Esophagus squamous epithelium (tissue), 5 donors: Measurements from ENCODE around the gene DCDC2C. TPM values are rescaled to one million over a fixed set of nuclear protein-coding genes. Genes with fewer than 3 reads are reported as not detected.

Experiments used
- DNase-seq: peaks from one replicate; lab custom pipeline; 2025; lab: John Stamatoyannopoulos, UW
- H3K27ac ChIP-seq, 4 donors: fragments of 200-600 bp; sonication (generic); one replicate each; pipeline ENCODE4 v1.5.1; 2016 to 2019; ENCODE audit warnings: mild to moderate bottlenecking in 1 of 4
- H3K27me3 ChIP-seq, 4 donors: fragments of 200-600 bp; sonication (generic); 1 replicate in 3 of 4; 2 replicates in 1 of 4; pipeline versions ENCODE4 v1.5.1 to v1.6.0; 2017 to 2021; ENCODE audit warnings: antibody characterized with exemption in 1 of 4
- H3K36me3 ChIP-seq, 3 donors: fragments of 200-600 bp; sonication (generic); one replicate each; pipeline ENCODE4 v1.5.1; 2016 to 2019
- H3K4me1 ChIP-seq, 3 donors: fragments of 200-600 bp; sonication (generic); one replicate each; pipeline ENCODE4 v1.5.1; 2017 to 2019
- H3K4me3 ChIP-seq, 4 donors: fragments of 200-600 bp; sonication (generic); 1 replicate in 3 of 4; 2 replicates in 1 of 4; pipeline ENCODE4 v1.5.1; 2016 to 2019; ENCODE audit warnings: mild to moderate bottlenecking in 2 of 4, moderate library complexity in 1 of 4
- H3K9me3 ChIP-seq, 3 donors: fragments of 200-600 bp; sonication (generic); one replicate each; pipeline ENCODE4 v1.5.1; 2016 to 2019
- CTCF ChIP-seq, 6 experiments: fragments of 450-650 bp in 4 of 6; fragments of 200-600 bp in 2 of 6; sonication (generic) in 2 of 6; IDR thresholded peaks; one replicate each; pipeline ENCODE4 v1.5.1; 2016 to 2019; ENCODE audit warnings: antibody characterized with exemption in 6 of 6, mild to moderate bottlenecking in 4 of 6, moderate library complexity in 4 of 6
- POLR2A ChIP-seq, 4 donors: fragments of 450-650 bp; IDR thresholded peaks; one replicate each; pipeline ENCODE4 v1.6.1; 2017; ENCODE audit warnings: antibody characterized with exemption in 4 of 4, mild to moderate bottlenecking in 4 of 4, moderate library complexity in 3 of 4
- WGBS, 2 donors: methylation state at CpG; one replicate each; pipeline ENCODE4 v1.1.5; 2018; 5-methylcytosine and 5-hydroxymethylcytosine counted together
- intact Hi-C: fragments of 100-400 bp; cut with DNase I; formaldehyde crosslinking; loops from one replicate; pipeline ENCODE4 v1.15.0; 2022
- total RNA-seq, 4 donors: library from RNA; depleted of rRNA; stranded (reverse); fragments of >200 nt; gene quantifications; one replicate each; pipeline ENCODE4 v1.1.0, GENCODE V29; 2016
- donor health status: DM: yes; HTN: yes; CAD: no.

DCDC2C gene
- total RNA-seq, 4 donors from 2014 or later = not detected

GRCh38 chr2:3674066-3674845 lies 29.1 kb upstream of the DCDC2C start:
- no peak for DNase-seq
- peaks cover 0 to 19% (median 0%) of the 10 kb centered on the region in 4 donors for H3K27me3 ChIP-seq
- no peaks in the 10 kb centered on the region for H3K4me1 ChIP-seq
- intact Hi-C loops = no loop called here
- no peaks in the 10 kb centered on the region for H3K9me3 ChIP-seq
- WGBS, 2 donors = 84 to 87% methylated on average over 9 of the region's 9 CpGs
- no peak overlapping the region for H3K27ac ChIP-seq
- TF ChIP-seq CTCF (IDR thresholded peaks at IDR 0.05) (no peak), POLR2A (IDR thresholded peaks at IDR 0.05) (no peak)
- H3K36me3 ChIP-seq = no peaks in the 10 kb centered on the region
- H3K4me3 ChIP-seq = no peak overlapping the region

GRCh38 chr2:3675687-3676086 lies 27.7 kb upstream of the DCDC2C start:
- Histone ChIP-seq H3K36me3 (no peaks in the 10 kb centered on the region), H3K4me1 (no peaks in the 10 kb centered on the region), H3K4me3 (no peak overlapping the region), H3K27me3 (peaks cover 0 to 10% (median 0%) of the 10 kb centered on the region in 4 donors), H3K9me3 (no peaks in the 10 kb centered on the region), H3K27ac (no peak overlapping the region)
- intact Hi-C loops = no loop called here
- WGBS, 2 donors = 87 to 90% methylated on average over 3 to 4 of the region's 4 CpGs
- DNase-seq = no peak
- no peak for TF ChIP-seq CTCF (IDR thresholded peaks at IDR 0.05)
- no peak for TF ChIP-seq POLR2A (IDR thresholded peaks at IDR 0.05)

- H3K9me3 ChIP-seq = no peaks in the 10 kb centered on the region
- TF ChIP-seq CTCF (IDR thresholded peaks at IDR 0.05) (no peak), POLR2A (IDR thresholded peaks at IDR 0.05) (no peak)
- 74 to 90% methylated on average over 4 to 6 of the region's 9 CpGs for WGBS, 2 donors
- H3K36me3 ChIP-seq = no peaks in the 10 kb centered on the region
- no peak for DNase-seq
- no peak overlapping the region for H3K4me3 ChIP-seq
- intact Hi-C loops = no loop called here
- no peak overlapping the region for H3K27ac ChIP-seq
- H3K27me3 ChIP-seq = peaks cover 0 to 10% (median 0%) of the 10 kb centered on the region in 4 donors
- no peaks in the 10 kb centered on the region for H3K4me1 ChIP-seq
Measured at GRCh38 chr2:3677436-3677835, 25.9 kb upstream of the DCDC2C start.

- Histone ChIP-seq H3K9me3 (no peaks in the 10 kb centered on the region), H3K27ac (no peak overlapping the region), H3K4me3 (no peak overlapping the region), H3K36me3 (no peaks in the 10 kb centered on the region), H3K27me3 (peaks cover 0 to 4% (median 0%) of the 10 kb centered on the region in 4 donors), H3K4me1 (no peaks in the 10 kb centered on the region)
- intact Hi-C loops = no loop called here
- WGBS, 2 donors = 70 to 85% methylated on average over 7 to 8 of the region's 9 CpGs
- TF ChIP-seq CTCF (IDR thresholded peaks at IDR 0.05) (no peak), POLR2A (IDR thresholded peaks at IDR 0.05) (no peak)
- no peak for DNase-seq
Measured at GRCh38 chr2:3678212-3678611, 25.2 kb upstream of the DCDC2C start.

GRCh38 chr2:3679180-3679579 lies 24.2 kb upstream of the DCDC2C start:
- Histone ChIP-seq H3K27ac (no peak overlapping the region), H3K36me3 (no peaks in the 10 kb centered on the region), H3K27me3 (peaks cover 0 to 3% (median 0%) of the 10 kb centered on the region in 4 donors), H3K4me3 (no peak overlapping the region), H3K9me3 (no peaks in the 10 kb centered on the region), H3K4me1 (no peaks in the 10 kb centered on the region)
- intact Hi-C loops = no loop called here
- TF ChIP-seq CTCF (IDR thresholded peaks at IDR 0.05) (no peak), POLR2A (IDR thresholded peaks at IDR 0.05) (no peak)
- no peak for DNase-seq
- WGBS, 2 donors = 89 to 96% methylated on average over 2 of the region's 2 CpGs
